Skeletal muscle tissue (tissue), 4 donors: ENCODE data around the gene PRPH. TPM values are rescaled to one million over a fixed set of nuclear protein-coding genes. Genes with fewer than 3 reads are reported as not detected.
"Not testable (repeated sequence)": the region's sequence is repeated elsewhere in the genome, so short reads cannot be mapped to it uniquely, and the experiment has no call there.

Source experiments
- H3K27ac ChIP-seq: one replicate; pipeline ENCODE4 v1.7.0; 2013; ENCODE audit warnings: mild to moderate bottlenecking, low read depth, low read length, inconsistent platforms
- H3K27me3 ChIP-seq, 3 donors: one replicate each; pipeline ENCODE4 v1.7.0; 2013; ENCODE audit warnings: low read length in 3 of 3; ENCODE audit not compliant: control insufficient read depth in 3 of 3, insufficient read depth in 3 of 3
- H3K36me3 ChIP-seq, 3 donors: one replicate each; pipeline ENCODE4 v1.7.0; 2013; ENCODE audit warnings: low read length in 3 of 3; ENCODE audit not compliant: control insufficient read depth in 3 of 3, insufficient read depth in 3 of 3
- H3K4me1 ChIP-seq, 3 donors: one replicate each; pipeline ENCODE4 v1.7.0; 2013; ENCODE audit warnings: low read length in 3 of 3, mild to moderate bottlenecking in 3 of 3; ENCODE audit not compliant: control insufficient read depth in 3 of 3, insufficient read depth in 3 of 3
- H3K4me3 ChIP-seq, 3 donors: one replicate each; pipeline ENCODE4 v1.7.0; 2013; ENCODE audit warnings: low read length in 3 of 3
- H3K9ac ChIP-seq, 3 donors: one replicate each; pipeline ENCODE4 v1.7.0; 2013; ENCODE audit warnings: low read length in 3 of 3, mild to moderate bottlenecking in 3 of 3, moderate library complexity in 2 of 3, low read depth in 1 of 3
- H3K9me3 ChIP-seq, 3 donors: one replicate each; pipeline ENCODE4 v1.7.0; 2013; ENCODE audit warnings: low read length in 3 of 3; ENCODE audit not compliant: control insufficient read depth in 3 of 3
- total RNA-seq: library from RNA; depleted of rRNA; stranded (reverse); fragments of >200 nt; gene quantifications from one replicate; pipeline ENCODE4 v1.2.3, GENCODE V29; 2014
- donor health status: Osteomylitis.

The PRPH gene
- total RNA-seq, 1 donor from 2014 or later: 2.6 TPM

DNA sequence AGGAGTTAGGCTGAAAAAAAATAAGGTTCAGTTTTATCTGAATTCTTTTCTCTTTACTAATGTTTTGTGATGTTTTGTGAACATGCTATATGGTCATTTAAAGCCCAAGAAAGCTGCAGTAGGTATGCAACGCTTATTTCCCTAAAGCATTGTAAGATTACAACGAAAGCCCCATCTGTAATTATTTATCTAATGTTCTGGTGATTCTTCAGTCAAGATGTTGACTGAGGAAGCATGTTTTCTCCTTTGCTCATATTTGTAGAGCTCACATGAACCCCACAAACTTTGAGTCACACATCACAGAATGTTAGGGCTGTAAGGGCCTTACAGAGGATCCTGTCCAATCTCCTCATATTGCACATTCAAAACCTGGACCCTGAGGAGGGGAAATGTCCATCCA lies 33.2 kb upstream of the PRPH start:
- Histone ChIP-seq H3K27ac (no peak overlapping the region), H3K9me3 (no peaks in the 10 kb centered on the region), H3K9ac (no peak overlapping the region), H3K4me1 (peaks cover 0 to 6% (median 0%) of the 10 kb centered on the region in 3 donors), H3K36me3 (no peaks in the 10 kb centered on the region), H3K27me3 (peaks cover 0 to 4% (median 0%) of the 10 kb centered on the region in 3 donors), H3K4me3 (no peak overlapping the region)

DNA sequence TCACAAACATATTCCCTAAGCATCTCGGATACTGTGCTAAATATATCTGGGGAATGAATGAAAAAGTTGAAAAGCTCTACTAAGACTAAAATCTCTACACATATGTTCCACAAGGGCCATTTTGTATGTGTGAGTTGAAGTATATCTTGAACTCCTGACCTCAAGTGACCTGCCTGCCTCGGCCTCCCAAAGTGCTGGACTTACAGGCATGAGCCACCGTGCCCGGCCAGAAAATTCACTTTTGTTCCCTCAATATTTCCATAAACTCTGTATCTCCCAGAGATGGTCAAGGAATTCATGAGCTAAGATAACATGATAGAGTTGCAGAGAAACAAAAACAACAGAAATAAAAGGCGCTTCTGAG lies 31.6 kb upstream of the PRPH start:
- H3K4me1 ChIP-seq: peaks cover 0 to 11% (median 3%) of the 10 kb centered on the region in 3 donors
- H3K9me3 ChIP-seq: no peaks in the 10 kb centered on the region
- no peak overlapping the region for H3K27ac ChIP-seq
- no peak overlapping the region for H3K9ac ChIP-seq
- H3K27me3 ChIP-seq: peaks cover 0 to 4% (median 0%) of the 10 kb centered on the region in 3 donors
- H3K4me3 ChIP-seq: no peak overlapping the region
- H3K36me3 ChIP-seq: no peaks in the 10 kb centered on the region

DNA sequence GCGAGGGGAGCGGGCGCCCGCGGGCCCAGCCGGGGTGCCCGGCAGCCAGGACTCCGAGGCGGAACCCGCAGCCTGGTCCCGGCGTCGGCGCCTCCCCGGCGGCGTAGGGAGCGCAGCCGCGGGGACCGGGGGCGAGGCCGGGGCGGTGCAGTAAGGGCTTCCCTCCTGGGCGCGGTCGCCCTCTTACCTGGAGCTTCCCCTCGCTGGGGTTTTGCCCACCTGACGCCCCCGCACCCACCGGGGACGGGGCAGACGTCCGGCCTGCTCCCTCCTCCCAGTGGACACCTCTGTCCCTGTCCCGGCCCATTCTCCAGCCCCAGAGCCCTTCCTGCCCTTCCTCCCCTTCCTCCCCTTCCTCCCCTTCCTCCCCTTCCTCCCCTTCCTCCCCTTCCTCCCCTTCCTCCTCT lies 30.5 kb upstream of the PRPH start:
- H3K4me3 ChIP-seq: peak overlapping the region; percentile 70 to 87 (median 80)
- H3K4me1 ChIP-seq: peaks cover 0 to 11% (median 3%) of the 10 kb centered on the region in 3 donors
- H3K27me3 ChIP-seq: peaks cover 0 to 4% (median 0%) of the 10 kb centered on the region in 3 donors
- no peaks in the 10 kb centered on the region for H3K36me3 ChIP-seq
- peak overlapping the region; percentile 92 for H3K27ac ChIP-seq
- no peaks in the 10 kb centered on the region for H3K9me3 ChIP-seq
- H3K9ac ChIP-seq: peak overlapping the region; percentile 53 to 86 (median 65)

DNA sequence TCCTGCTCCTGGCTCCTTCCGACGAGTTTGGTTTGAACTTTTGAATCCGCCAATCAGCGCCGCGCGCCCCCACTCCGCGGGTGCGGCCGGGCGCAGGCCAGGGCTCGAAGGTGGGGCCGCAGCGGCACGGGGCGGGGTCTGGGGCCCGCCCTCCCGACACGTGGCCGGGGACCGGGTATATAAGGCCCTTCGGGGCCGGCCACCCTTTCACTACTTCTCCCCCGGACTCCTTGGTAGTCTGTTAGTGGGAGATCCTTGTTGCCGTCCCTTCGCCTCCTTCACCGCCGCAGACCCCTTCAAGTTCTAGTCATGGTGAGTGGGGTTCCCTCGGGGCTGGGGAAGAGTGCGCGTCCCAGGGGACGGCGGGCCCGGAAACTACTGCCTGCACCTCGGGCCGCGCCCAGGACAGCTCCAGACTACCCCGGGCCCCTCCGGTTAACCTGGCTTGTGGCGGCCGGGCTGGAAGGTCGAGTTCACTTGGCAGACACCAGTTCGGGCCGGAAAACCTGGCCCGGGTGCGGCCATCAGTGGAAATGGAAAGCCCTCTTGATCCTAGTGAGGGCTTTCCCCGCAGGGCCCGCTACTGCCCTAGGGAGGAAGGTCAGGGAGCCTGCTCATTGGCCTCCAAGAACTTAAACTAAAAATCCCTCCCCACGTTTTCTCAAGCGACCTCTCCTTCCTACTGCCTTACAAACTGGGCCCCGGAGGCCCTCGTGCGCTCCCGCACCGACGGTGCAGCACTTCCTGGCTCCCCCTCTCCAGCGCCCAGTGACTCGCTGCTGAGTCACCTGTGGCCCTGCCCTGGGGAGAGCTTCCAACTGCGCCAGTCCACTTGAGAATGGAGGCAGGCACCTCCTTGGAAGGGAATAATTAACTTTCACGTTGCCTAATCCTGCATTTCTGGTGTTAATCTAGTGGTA lies 29.8 kb upstream of the PRPH start, which contains the start of gene TUBA1C:
Gene TUBA1C, plus strand, starts transcription at position 210 of the 920 bp plus-strand sequence. Its CDS starts 100 bp downstream, at position 310.
- Histone ChIP-seq H3K27ac (peak within 1 kb of the TSS; percentile 92), H3K9ac (peak within 1 kb of the TSS; percentile 79 to 86 (median 80)), H3K27me3 (peaks cover 0 to 4% (median 0%) of the 10 kb centered on the region in 3 donors), H3K4me1 (peaks cover 0 to 11% (median 3%) of the 10 kb centered on the region in 3 donors), H3K36me3 (peaks cover 4 to 6% (median 5%) of the 10 kb centered on the region in 3 donors), H3K9me3 (no peaks in the 10 kb centered on the region), H3K4me3 (peak within 1 kb of the TSS; percentile 80 to 87 (median 81))

DNA sequence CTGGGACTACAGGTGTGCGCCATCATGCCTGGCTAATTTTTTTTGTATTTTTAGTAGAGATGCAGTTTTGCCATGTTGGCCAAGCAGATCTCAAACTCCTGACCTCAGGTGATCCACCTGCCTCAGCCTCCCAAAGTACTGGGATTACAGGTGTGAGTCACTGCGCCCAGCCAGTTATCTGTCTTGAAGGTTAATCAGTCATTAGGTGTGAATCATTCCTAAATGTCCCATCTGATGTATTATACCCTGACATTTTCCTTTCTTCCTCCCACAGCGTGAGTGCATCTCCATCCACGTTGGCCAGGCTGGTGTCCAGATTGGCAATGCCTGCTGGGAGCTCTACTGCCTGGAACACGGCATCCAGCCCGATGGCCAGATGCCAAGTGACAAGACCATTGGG lies 25.8 kb upstream of the PRPH start:
- not testable (repeated sequence) for H3K9ac ChIP-seq, H3K4me3 ChIP-seq, H3K9me3 ChIP-seq, H3K27me3 ChIP-seq
- Histone ChIP-seq H3K4me1 (peaks cover 0 to 11% (median 3%) of the 10 kb centered on the region in 3 donors), H3K36me3 (peaks cover 17 to 29% (median 25%) of the 10 kb centered on the region in 3 donors), H3K27ac (peak overlapping the region; percentile 30)

DNA sequence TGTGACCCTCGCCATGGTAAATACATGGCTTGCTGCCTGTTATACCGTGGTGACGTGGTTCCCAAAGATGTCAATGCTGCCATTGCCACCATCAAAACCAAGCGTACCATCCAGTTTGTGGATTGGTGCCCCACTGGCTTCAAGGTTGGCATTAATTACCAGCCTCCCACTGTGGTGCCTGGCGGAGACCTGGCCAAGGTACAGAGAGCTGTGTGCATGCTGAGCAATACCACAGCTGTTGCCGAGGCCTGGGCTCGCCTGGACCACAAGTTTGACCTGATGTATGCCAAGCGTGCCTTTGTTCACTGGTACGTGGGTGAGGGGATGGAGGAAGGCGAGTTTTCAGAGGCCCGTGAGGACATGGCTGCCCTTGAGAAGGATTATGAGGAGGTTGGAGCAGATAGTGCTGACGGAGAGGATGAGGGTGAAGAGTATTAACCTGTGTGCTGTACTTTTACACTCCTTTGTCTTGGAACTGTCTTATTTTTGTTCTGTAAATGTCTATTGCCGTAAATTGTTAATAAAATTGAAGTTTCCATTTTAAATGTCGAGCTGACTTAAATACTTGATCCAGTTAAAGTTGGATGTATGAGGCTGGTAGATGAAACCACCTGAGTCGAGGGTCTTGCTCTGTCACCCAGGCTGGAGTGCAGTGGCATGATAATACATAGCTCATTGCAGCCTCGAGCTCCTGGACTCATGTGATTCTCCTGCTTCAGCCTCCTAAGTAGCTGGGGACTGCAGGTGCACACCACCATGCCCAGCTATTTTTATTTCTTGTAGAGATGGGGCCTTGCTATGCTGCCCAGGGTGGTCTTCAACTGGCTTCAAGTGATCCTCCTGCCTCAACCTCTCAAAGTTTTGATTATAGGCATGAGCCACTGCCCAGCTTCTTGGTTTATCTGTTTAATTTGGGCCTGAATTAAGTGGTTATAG lies 21.9 kb upstream of the PRPH start:
- no peak overlapping the region for H3K4me3 ChIP-seq
- no peak overlapping the region for H3K27ac ChIP-seq
- peaks cover 0 to 5% (median 0%) of the 10 kb centered on the region in 3 donors for H3K27me3 ChIP-seq
- no peak overlapping the region for H3K9ac ChIP-seq
- H3K36me3 ChIP-seq: peaks cover 17 to 29% (median 25%) of the 10 kb centered on the region in 3 donors
- H3K9me3 ChIP-seq: no peaks in the 10 kb centered on the region
- H3K4me1 ChIP-seq: peaks cover 0 to under 1% (median 0%) of the 10 kb centered on the region in 3 donors

DNA sequence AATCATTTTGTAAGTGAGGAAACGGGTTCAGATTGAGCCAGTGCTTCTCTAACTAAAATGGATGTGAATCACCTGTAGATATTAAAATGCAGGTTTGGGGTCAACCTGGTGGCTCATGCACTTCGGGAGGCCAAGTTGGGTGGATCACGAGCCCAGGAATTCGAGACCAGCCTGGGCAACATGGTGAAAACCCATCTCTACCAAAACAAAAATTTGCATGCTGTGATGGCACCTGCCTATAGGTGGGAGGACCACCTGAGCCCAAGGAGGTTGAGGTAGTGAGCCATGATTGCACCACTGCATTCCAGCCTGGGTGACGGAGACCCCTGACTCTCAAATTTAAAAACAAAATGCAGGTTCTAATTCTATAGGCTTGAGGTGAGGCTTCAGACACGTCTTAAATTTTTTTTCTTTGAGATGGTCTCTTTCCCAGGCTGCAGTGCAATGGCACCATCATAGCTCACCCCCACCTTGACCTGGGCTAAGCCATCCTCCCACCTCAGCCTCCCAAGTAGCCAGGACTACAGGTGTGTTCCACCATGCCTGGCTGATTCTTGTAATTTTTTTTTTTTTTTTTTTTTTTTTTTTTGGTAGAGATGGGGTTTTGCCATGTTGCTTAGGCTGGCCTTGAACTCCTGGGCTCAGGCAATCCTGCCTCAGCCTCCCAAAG lies 21.1 kb upstream of the PRPH start:
- Histone ChIP-seq H3K4me3 (no peak overlapping the region), H3K27me3 (peaks cover 0 to 5% (median 0%) of the 10 kb centered on the region in 3 donors), H3K36me3 (peaks cover 17 to 29% (median 25%) of the 10 kb centered on the region in 3 donors), H3K9me3 (no peaks in the 10 kb centered on the region), H3K27ac (no peak overlapping the region), H3K4me1 (no peaks in the 10 kb centered on the region), H3K9ac (no peak overlapping the region)

DNA sequence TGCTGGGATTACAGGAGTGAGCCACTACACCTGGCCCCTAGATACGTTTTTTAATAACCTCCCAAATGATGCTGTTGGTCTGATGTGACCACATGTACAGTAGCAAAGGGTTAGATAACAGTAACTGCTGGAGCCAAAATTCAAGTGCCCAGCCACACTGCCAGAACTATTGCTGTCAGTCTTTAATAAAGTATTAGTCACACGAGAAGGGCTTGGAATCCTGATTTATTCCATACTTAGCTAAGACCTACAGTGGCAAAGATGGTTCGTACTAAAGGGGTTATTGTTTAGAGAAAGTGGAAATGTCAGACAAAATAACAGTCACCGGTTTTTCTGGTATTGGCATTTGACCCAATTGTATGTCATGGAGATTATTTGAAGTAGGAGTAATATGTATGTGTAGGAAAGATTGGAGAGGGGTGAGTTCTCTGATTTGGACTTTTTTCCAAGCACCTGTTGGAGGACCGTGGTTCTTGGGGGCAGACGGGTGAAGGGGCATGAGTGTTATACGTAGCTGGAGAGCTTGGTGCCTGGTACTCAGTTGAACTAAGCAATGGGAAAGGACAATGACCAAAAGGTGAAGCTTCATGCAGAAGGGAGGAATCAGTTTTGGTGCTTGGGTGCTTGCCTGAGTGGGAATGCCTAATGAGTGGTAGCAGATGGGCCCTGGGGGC lies 20.4 kb upstream of the PRPH start:
- Histone ChIP-seq H3K4me1 (no peaks in the 10 kb centered on the region), H3K9ac (no peak overlapping the region), H3K9me3 (no peaks in the 10 kb centered on the region), H3K27me3 (peaks cover 0 to 5% (median 0%) of the 10 kb centered on the region in 3 donors), H3K27ac (no peak overlapping the region), H3K4me3 (no peak overlapping the region), H3K36me3 (peaks cover 17 to 29% (median 25%) of the 10 kb centered on the region in 3 donors)
